GM21367 (cell line): ENCODE data around the gene TNIK.

ENCODE experiments used
- ATAC-seq: cut with Tn5 transposase; IDR thresholded peaks from one replicate; pipeline ENCODE4 v1.9.1; 2021; ENCODE audit not compliant: unreplicated experiment

The TNIK gene

GRCh38 chr3:171013822-171014748, 446.1 kb downstream of the TNIK start:
- ATAC-seq: no peak

GRCh38 chr3:171011873-171012336, 448.3 kb downstream of the TNIK start:
- no peak for ATAC-seq
